GM10248 (cell line): Measurements from ENCODE around the gene ZMIZ1.

Experiments
- CTCF ChIA-PET: fragments of 300-600 bp; sonication (Branson Sonifier 250); formaldehyde crosslinking; extraction: SDS; loops from one replicate; lab custom pipeline; 2021; ENCODE audit warnings: antibody characterized with exemption; lab: Yijun Ruan, JAX
- POLR2A ChIA-PET: fragments of 350-650 bp; sonication (Branson Sonifier 250); formaldehyde crosslinking; extraction: SDS; loops from one replicate; lab custom pipeline; 2020; ENCODE audit warnings: antibody characterized with exemption; lab: Yijun Ruan, JAX
- DNase-seq: peaks from one replicate; pipeline ENCODE4 v3.0.0; 2012; ENCODE audit errors: extremely low spot score
- TF ChIP-seq, protein P1 (sequence below): IDR thresholded peaks from 2 replicates; pipeline ENCODE4 v1.5.1; 2012; ENCODE audit warnings: mild to moderate bottlenecking, low read depth; ENCODE audit errors: extremely low read depth, missing control alignments, control extremely low read depth

The ZMIZ1 gene

GRCh38 chr10:79320820-79321493, 252.2 kb downstream of the ZMIZ1 start:
- DNase-seq: no peak
- ChIA-PET POLR2A (no interaction called here), CTCF (interaction anchor here (1.1 to 3.4 kb wide), 3 partner anchors 24 to 28 kb away, joined by 4 to 24 read pairs (median 6); no protein-coding TSS in a partner anchor)
- TF ChIP-seq, protein P1, sequence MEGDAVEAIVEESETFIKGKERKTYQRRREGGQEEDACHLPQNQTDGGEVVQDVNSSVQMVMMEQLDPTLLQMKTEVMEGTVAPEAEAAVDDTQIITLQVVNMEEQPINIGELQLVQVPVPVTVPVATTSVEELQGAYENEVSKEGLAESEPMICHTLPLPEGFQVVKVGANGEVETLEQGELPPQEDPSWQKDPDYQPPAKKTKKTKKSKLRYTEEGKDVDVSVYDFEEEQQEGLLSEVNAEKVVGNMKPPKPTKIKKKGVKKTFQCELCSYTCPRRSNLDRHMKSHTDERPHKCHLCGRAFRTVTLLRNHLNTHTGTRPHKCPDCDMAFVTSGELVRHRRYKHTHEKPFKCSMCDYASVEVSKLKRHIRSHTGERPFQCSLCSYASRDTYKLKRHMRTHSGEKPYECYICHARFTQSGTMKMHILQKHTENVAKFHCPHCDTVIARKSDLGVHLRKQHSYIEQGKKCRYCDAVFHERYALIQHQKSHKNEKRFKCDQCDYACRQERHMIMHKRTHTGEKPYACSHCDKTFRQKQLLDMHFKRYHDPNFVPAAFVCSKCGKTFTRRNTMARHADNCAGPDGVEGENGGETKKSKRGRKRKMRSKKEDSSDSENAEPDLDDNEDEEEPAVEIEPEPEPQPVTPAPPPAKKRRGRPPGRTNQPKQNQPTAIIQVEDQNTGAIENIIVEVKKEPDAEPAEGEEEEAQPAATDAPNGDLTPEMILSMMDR: no peak

GRCh38 chr10:79321494-79321882, 252.7 kb downstream of the ZMIZ1 start:
- CTCF ChIA-PET: interaction anchor here (1.0 to 3.4 kb wide), 5 partner anchors 19 to 37 kb away, joined by 3 to 24 read pairs (median 3); no protein-coding TSS in a partner anchor
- TF ChIP-seq, protein P1: no peak
- POLR2A ChIA-PET: no interaction called here
- DNase-seq: no peak

DNA sequence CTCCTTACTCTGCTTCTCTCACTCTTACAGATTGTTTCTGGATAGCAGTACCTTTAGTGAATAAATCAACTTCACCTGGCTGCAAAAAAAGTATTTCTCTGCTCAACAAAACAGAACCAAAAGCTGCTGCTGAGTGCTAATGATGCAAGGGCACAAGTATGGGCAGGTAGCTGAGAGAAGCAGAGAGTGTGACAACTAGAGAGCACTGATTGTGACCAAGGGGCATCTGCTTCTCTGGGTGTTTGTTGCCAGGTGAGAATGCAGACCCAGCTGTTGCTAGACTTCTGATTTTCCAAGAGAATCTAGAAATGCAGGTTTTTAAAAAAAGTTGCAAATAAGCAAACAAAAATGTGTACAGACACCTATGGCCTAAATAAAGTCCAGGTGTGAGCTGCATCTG, 253.2 kb downstream of the ZMIZ1 start:
- POLR2A ChIA-PET: interaction anchor here (1.0 kb wide), 1 partner anchor 76 kb away, joined by 3 read pairs; no protein-coding TSS in a partner anchor
- no peak for DNase-seq
- CTCF ChIA-PET: interaction anchor here (1.0 to 3.4 kb wide), 5 partner anchors 18 to 37 kb away, joined by 3 to 24 read pairs (median 3); no protein-coding TSS in a partner anchor
- TF ChIP-seq, protein P1: no peak

- CTCF ChIA-PET: interaction anchor here (1.0 to 3.4 kb wide), 7 partner anchors 15 to 51 kb away, joined by 3 to 24 read pairs (median 3); no protein-coding TSS in a partner anchor
- POLR2A ChIA-PET: interaction anchor here (0.6 to 1.0 kb wide), 3 partner anchors 35 to 1289 kb away, joined by 3 to 6 read pairs (median 3); no protein-coding TSS in a partner anchor
- TF ChIP-seq, protein P1: no peak
- DNase-seq: no peak
These were observed 254.1 kb downstream of the ZMIZ1 start for GRCh38 chr10:79322616-79323543.

DNA sequence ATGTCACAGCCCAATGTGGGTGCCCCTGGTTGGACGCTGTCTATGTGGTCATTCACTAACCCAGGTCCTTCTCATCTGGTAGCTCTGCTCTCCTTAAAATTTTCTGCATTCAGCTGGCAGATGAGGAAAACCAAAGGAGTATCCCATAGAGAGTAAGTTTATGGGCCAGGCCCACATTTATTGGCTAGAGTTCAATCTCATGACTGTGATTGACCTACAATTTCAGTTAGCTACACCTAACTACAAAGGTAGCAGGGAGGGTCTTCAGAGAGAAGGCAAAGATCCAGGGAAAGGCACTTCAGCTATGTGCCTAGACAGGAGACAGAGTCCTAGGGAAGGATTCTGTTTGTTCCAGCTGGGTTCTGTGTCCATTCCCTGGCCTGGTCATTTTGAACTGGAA, 254.8 kb downstream of the ZMIZ1 start:
- DNase-seq: no peak
- ChIA-PET POLR2A (interaction anchor here (0.6 to 0.8 kb wide), 2 partner anchors 34 to 1289 kb away, joined by 3 to 6 read pairs; no protein-coding TSS in a partner anchor), CTCF (interaction anchor here (1.0 to 3.4 kb wide), 6 partner anchors 11 to 51 kb away, joined by 3 to 24 read pairs (median 4); no protein-coding TSS in a partner anchor)
- TF ChIP-seq, protein P1: no peak

- DNase-seq: no peak
- POLR2A ChIA-PET: interaction anchor here (0.8 kb wide), 1 partner anchor 33 kb away, joined by 6 read pairs; no protein-coding TSS in a partner anchor
- TF ChIP-seq, protein P1: no peak
- CTCF ChIA-PET: interaction anchor here (1.0 to 3.4 kb wide), 6 partner anchors 10 to 50 kb away, joined by 3 to 24 read pairs (median 4); no protein-coding TSS in a partner anchor
These were observed 255.4 kb downstream of the ZMIZ1 start for GRCh38 chr10:79324032-79324695.
